Measurements from ENCODE around the gene PMEPA1.

Gene PMEPA1

DNA sequence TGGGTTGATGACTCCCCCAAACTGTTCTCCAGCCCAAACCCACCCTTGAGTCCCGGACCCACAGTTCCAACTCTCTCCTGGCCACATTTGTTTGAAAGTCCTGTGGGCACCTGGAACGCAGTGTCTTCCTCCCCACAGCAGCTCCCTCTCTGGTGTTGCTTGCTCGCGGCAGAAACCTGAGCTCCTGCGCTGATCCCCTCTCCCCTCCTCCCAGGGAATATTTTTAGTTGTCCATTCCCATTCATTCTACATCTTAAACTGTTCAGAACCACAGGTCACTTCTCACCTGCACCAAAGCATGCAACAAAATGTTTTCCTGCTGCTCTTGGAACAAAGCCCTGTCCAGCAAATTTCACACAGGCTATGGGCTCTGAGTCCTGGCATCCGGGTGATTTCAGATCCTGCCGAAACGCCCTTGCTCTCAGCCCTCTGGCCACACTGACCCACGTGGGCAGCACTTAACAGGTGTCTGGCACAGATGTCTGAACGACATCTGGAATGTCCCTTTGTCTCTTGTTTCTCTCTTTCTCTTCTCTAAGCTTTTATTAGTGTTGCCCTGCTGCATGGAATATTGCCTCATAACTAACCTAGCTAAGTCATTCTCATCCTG lies 27.0 kb upstream of the PMEPA1 start:
- Mint-ChIP-seq H3K27ac (peak overlapping the region in 1 of 3 experiments; percentile 8), H3K27me3 (ENCODE audit: low read depth) (peaks cover 8% of the 10 kb centered on the region), H3K36me3 (ENCODE audit: low read depth) (no peaks in the 10 kb centered on the region), H3K9me3 (peaks cover 2% of the 10 kb centered on the region), H3K4me1 (peaks cover 17% of the 10 kb centered on the region), H3K4me3 (no peak overlapping the region)
- TF ChIP-seq, protein P1, sequence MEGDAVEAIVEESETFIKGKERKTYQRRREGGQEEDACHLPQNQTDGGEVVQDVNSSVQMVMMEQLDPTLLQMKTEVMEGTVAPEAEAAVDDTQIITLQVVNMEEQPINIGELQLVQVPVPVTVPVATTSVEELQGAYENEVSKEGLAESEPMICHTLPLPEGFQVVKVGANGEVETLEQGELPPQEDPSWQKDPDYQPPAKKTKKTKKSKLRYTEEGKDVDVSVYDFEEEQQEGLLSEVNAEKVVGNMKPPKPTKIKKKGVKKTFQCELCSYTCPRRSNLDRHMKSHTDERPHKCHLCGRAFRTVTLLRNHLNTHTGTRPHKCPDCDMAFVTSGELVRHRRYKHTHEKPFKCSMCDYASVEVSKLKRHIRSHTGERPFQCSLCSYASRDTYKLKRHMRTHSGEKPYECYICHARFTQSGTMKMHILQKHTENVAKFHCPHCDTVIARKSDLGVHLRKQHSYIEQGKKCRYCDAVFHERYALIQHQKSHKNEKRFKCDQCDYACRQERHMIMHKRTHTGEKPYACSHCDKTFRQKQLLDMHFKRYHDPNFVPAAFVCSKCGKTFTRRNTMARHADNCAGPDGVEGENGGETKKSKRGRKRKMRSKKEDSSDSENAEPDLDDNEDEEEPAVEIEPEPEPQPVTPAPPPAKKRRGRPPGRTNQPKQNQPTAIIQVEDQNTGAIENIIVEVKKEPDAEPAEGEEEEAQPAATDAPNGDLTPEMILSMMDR (IDR thresholded peaks at IDR 0.05; ENCODE audit: unreplicated experiment in 3 of 3): no peak

DNA sequence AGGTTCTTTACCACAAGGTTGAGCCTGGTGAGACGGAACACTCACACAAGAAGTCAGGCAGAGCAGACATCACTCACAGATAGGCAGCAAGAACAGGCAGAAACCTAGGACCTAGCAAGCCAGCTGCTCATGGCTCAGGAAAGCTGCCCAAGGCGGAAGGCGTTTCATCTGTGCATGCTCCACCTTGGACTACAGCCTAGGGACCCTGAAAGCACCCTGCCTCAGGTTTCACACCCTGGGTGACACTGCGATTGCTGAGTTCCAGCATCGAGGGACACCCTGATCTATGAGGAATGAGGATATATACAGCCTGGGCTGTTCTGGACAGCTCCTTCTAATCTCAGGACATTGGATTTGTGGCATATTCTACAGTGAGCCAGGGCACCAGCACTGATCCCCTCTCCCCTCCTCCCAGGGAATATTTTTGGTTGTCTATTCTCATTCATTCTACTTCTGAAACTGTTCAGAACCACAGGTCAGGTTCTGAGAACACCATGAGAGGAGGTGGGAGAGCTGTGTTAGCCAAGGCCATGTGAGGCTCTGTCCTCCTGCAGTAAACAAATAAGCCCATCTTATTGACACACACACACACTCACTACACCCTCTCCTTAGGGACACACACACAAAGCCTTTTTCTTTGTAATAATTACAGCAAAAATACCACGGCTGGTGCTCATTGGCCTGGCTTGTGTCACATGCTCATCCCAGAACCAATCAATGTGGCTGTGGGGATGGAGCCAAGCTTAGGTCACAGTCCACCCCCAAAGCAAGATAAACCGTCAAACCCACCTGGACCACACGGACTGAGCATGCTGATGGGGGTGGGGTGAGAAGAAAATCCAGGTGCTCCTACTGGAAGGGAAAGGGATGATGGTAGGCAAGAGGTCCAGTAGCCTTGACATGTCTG lies 26.3 kb upstream of the PMEPA1 start:
- Mint-ChIP-seq H3K27ac (no peak overlapping the region), H3K4me3 (no peak overlapping the region), H3K9me3 (peaks cover 2% of the 10 kb centered on the region), H3K27me3 (ENCODE audit: low read depth) (peaks cover 13% of the 10 kb centered on the region), H3K36me3 (ENCODE audit: low read depth) (no peaks in the 10 kb centered on the region), H3K4me1 (peaks cover 16% of the 10 kb centered on the region)
- TF ChIP-seq, protein P1 (IDR thresholded peaks at IDR 0.05; ENCODE audit: unreplicated experiment in 3 of 3): no peak

DNA sequence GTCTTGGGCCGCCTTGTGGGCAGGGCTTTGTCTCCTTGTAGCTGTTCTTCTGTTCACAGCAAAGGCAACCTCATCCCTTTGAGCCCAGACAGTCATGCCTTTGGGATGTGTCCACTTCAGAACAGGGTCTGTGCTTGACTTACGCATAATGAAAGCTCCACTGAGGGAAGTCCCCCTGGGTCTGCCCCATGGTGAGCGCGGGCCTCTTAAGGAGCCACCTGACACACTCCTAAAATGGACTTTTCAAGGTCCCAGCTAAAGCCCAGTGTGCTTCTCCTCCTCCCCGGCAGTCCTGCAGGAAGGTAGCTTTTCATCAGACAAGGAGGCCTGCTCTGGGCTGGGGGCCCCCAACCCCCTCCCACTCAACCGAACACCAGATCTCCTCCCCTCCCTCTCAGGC lies 24.9 kb upstream of the PMEPA1 start:
- Mint-ChIP-seq H3K4me3 (no peak overlapping the region), H3K9me3 (peaks cover 2% of the 10 kb centered on the region), H3K27ac (no peak overlapping the region), H3K27me3 (ENCODE audit: low read depth) (peaks cover 13% of the 10 kb centered on the region), H3K4me1 (peaks cover 11% of the 10 kb centered on the region), H3K36me3 (ENCODE audit: low read depth) (no peaks in the 10 kb centered on the region)
- TF ChIP-seq, protein P1 (IDR thresholded peaks at IDR 0.05; ENCODE audit: unreplicated experiment in 3 of 3): no peak

DNA sequence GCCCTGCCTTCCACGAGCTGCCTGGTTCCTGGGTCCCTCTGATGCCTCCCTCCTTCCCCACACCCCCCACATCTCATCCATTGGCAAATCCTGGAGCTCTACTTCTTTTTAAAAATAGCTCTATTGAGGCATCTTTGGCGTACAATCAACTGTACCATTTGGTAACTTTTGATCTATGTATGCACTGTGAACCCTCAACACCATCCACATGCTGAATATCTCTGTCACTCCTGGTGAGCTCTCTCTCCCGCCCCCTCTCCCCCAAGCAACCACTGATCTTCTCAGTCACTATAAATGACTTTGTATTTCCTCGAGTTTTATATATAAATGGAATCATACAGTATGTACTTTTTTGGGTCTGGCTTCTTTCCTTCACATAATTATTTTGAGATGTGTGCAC lies 22.4 kb upstream of the PMEPA1 start:
- Mint-ChIP-seq H3K36me3 (ENCODE audit: low read depth) (no peaks in the 10 kb centered on the region), H3K27me3 (ENCODE audit: low read depth) (peaks cover 15% of the 10 kb centered on the region), H3K9me3 (peaks cover 2% of the 10 kb centered on the region), H3K4me1 (peaks cover 16% of the 10 kb centered on the region), H3K4me3 (no peak overlapping the region), H3K27ac (no peak overlapping the region)
- TF ChIP-seq, protein P1 (IDR thresholded peaks at IDR 0.05; ENCODE audit: unreplicated experiment in 3 of 3): no peak

DNA sequence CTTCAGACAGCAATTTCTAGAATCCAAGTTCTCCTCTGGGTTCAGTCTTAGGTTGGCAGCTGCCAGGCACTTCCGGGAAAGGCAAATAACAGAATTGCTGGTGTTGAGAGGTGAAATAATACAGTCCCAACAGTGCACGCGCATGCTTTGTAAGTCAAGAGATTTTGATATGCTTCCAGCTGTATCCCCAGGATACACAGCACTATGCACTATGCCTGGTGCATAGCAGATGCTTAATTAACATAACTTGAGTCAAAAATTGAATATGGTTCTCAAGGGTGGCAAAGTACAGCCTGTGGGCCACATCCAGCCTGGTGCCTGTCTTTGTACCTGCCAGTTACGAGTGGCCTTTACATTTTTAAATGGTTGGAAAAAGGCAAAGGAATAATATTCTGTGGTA lies 18.9 kb upstream of the PMEPA1 start:
- no peaks in the 10 kb centered on the region for H3K36me3 Mint-ChIP-seq (ENCODE audit: low read depth)
- H3K9me3 Mint-ChIP-seq: no peaks in the 10 kb centered on the region
- H3K4me3 Mint-ChIP-seq: no peak overlapping the region
- H3K27ac Mint-ChIP-seq: no peak overlapping the region
- peaks cover 19% of the 10 kb centered on the region for H3K27me3 Mint-ChIP-seq (ENCODE audit: low read depth)
- H3K4me1 Mint-ChIP-seq: peaks cover 30% of the 10 kb centered on the region
- TF ChIP-seq, protein P1 (IDR thresholded peaks at IDR 0.05; ENCODE audit: unreplicated experiment in 3 of 3): no peak

Data from nephron (organoid).